Caco-2 (cell line): ENCODE measurements around the gene PPARG. TPM values are rescaled to one million over a fixed set of nuclear protein-coding genes. Genes with fewer than 3 reads are reported as not detected.

Experiments
- BruUV-seq: library from RNA; stranded (reverse); fragments of 400-500 nt; replicated peaks from 2 replicates; lab custom pipeline; 2021; lab: Mats Ljungman, UMichigan
- CTCF ChIA-PET: fragments of 300-600 bp; sonication (Branson Sonifier 250); formaldehyde crosslinking; loops from one replicate; lab custom pipeline; 2022; ENCODE audit warnings: antibody characterized with exemption; lab: Charles Lee
- POLR2A ChIA-PET: fragments of 300-600 bp; sonication (Branson Sonifier 250); formaldehyde crosslinking; loops from one replicate; lab custom pipeline; 2022; ENCODE audit warnings: antibody characterized with exemption; lab: Charles Lee
- DNase-seq, 2 experiments: peaks; one replicate each; pipeline versions ENCODE4 v3.0.0 to v3.0.0-alpha.2; 2020 to 2022
- H3K27me3 ChIP-seq: replicated peaks from 2 replicates; pipeline ENCODE4 v1.6.0; 2011; ENCODE audit warnings: low read length; ENCODE audit not compliant: control insufficient read depth, insufficient read depth
- H3K36me3 ChIP-seq: 2 replicates; pipeline ENCODE4 v1.5.1; 2011; ENCODE audit warnings: low read length; ENCODE audit not compliant: control insufficient read depth, insufficient read depth
- H3K4me1 ChIP-seq: fragments of 250-450 bp; sonication (Bioruptor Pico); 2 replicates; pipeline ENCODE4 v1.5.1; 2020; ENCODE audit warnings: mild to moderate bottlenecking
- H3K4me3 ChIP-seq: 2 replicates; pipeline ENCODE4 v1.5.1; 2011; ENCODE audit warnings: low read depth, mild to moderate bottlenecking, control low read depth, low read length
- H3K9me3 ChIP-seq: fragments of 250-450 bp; sonication (Bioruptor Pico); 2 replicates; pipeline ENCODE4 v1.5.1; 2020; ENCODE audit warnings: mild to moderate bottlenecking, moderate library complexity
- H3K27ac Mint-ChIP-seq: one replicate; pipeline ENCODE4 v1.8.0; 2022; ENCODE audit warnings: mixed read lengths; ENCODE audit not compliant: unreplicated experiment
- H3K27me3 Mint-ChIP-seq: one replicate; pipeline ENCODE4 v1.8.0; 2022; ENCODE audit warnings: mixed read lengths; ENCODE audit not compliant: insufficient read depth, unreplicated experiment
- H3K36me3 Mint-ChIP-seq: one replicate; pipeline ENCODE4 v1.8.0; 2022; ENCODE audit warnings: mild to moderate bottlenecking, mixed read lengths; ENCODE audit not compliant: insufficient read depth, unreplicated experiment
- H3K4me1 Mint-ChIP-seq: one replicate; pipeline ENCODE4 v1.8.0; 2022; ENCODE audit warnings: low read depth, mixed read lengths; ENCODE audit not compliant: unreplicated experiment
- H3K4me3 Mint-ChIP-seq: one replicate; pipeline ENCODE4 v1.8.0; 2022; ENCODE audit warnings: mild to moderate bottlenecking, moderate library complexity, mixed read lengths; ENCODE audit not compliant: unreplicated experiment
- H3K9me3 Mint-ChIP-seq: one replicate; pipeline ENCODE4 v1.8.0; 2022; ENCODE audit warnings: mixed read lengths; ENCODE audit not compliant: unreplicated experiment
- intact Hi-C: fragments of 100-400 bp; cut with micrococcal nuclease; formaldehyde crosslinking; loops from one replicate; pipeline ENCODE4 v1.10.0; 2022; ENCODE audit not compliant: unreplicated experiment
- total RNA-seq: library from RNA; stranded (reverse); gene quantifications from 2 replicates; pipeline ENCODE4 v1.2.3, GENCODE V29; 2022
- TF ChIP-seq, protein P1 (sequence below), 2 experiments: fragments of 200-600 bp in 1 of 2; IDR thresholded peaks; 1 replicate in 1 of 2; 2 replicates in 1 of 2; pipeline versions ENCODE4 v1.5.1 to v1.8.0; 2011 to 2022; ENCODE audit warnings: antibody characterized with exemption in 1 of 2, control low read depth in 1 of 2, inconsistent platforms in 1 of 2, low read depth in 1 of 2, low read length in 1 of 2, mild to moderate bottlenecking in 1 of 2, moderate library complexity in 1 of 2; ENCODE audit not compliant: insufficient read depth in 1 of 2, severe bottlenecking in 1 of 2, unreplicated experiment in 1 of 2

The PPARG gene
- total RNA-seq, 1 experiment from 2014 or later, result 15.6 TPM

DNA sequence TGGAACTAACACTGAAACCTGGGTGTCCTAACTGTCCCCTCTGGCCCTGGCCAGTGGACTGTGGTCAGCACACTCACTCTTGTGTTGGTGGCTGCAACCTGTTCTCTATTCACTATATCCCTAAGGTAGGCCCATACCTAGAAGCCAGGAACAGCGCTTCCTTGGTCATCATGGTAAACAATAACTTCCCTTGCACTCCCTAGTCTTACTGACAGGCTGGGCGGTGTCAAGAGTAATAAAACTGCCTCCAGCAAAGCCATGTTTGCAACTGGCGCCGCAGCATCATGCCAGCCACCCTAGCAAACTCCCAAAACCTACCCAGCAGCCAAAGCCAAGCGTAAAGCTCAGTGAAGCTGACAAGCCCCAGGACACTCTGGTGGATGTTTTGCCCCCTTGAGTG lies 132.3 kb downstream of the PPARG start:
- BruUV-seq, result no TSS peak
- H3K4me3 Mint-ChIP-seq, result no peak overlapping the region
- Histone ChIP-seq H3K4me1 (peaks cover 8% of the 10 kb centered on the region; the same call in 1 of the 2 replicates), H3K27me3 (no peaks in the 10 kb centered on the region), H3K36me3 (no peaks in the 10 kb centered on the region), H3K9me3 (no peaks in the 10 kb centered on the region), H3K4me3 (no peak overlapping the region)
- peaks cover 5% of the 10 kb centered on the region for H3K36me3 Mint-ChIP-seq
- H3K27me3 Mint-ChIP-seq, result no peaks in the 10 kb centered on the region
- no peaks in the 10 kb centered on the region for H3K9me3 Mint-ChIP-seq
- TF ChIP-seq, protein P1, sequence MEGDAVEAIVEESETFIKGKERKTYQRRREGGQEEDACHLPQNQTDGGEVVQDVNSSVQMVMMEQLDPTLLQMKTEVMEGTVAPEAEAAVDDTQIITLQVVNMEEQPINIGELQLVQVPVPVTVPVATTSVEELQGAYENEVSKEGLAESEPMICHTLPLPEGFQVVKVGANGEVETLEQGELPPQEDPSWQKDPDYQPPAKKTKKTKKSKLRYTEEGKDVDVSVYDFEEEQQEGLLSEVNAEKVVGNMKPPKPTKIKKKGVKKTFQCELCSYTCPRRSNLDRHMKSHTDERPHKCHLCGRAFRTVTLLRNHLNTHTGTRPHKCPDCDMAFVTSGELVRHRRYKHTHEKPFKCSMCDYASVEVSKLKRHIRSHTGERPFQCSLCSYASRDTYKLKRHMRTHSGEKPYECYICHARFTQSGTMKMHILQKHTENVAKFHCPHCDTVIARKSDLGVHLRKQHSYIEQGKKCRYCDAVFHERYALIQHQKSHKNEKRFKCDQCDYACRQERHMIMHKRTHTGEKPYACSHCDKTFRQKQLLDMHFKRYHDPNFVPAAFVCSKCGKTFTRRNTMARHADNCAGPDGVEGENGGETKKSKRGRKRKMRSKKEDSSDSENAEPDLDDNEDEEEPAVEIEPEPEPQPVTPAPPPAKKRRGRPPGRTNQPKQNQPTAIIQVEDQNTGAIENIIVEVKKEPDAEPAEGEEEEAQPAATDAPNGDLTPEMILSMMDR (IDR thresholded peaks at IDR 0.05; ENCODE audit: insufficient read depth in 1 of 2, low read depth in 1 of 2, low read length in 1 of 2, severe bottlenecking in 1 of 2, unreplicated experiment in 1 of 2), result no peak
- H3K4me1 Mint-ChIP-seq, result no peaks in the 10 kb centered on the region
- intact Hi-C loops, result no loop called here
- no peak for DNase-seq
- no peak overlapping the region for H3K27ac Mint-ChIP-seq
- ChIA-PET CTCF (interaction anchor here (0.6 kb wide), 1 partner anchor 47 kb away, joined by 3 read pairs; no protein-coding TSS in a partner anchor), POLR2A (no interaction called here)

DNA sequence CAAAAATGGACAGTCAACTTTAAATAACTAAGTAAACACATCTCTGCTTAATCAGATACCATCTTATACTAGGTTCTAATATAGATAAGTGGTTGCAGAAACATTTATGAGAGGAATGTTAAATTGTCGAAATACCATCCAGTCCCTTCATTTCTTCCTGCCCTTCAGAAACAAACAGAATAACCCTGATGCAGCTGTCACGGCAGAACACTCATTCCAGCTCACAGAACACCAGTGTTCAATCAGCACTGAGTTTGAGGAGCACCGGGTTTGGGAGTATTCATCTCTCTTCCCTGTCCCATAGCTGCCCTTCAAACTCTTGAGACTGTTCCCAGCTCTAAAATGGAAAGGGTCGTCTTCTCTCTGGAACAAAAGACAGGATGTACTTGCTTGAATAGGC lies 134.3 kb downstream of the PPARG start:
- Histone ChIP-seq H3K4me3 (no peak overlapping the region), H3K36me3 (no peaks in the 10 kb centered on the region; the same call in 1 of the 2 replicates), H3K9me3 (no peaks in the 10 kb centered on the region), H3K27me3 (no peaks in the 10 kb centered on the region), H3K4me1 (peaks cover 8% of the 10 kb centered on the region; the same call in 1 of the 2 replicates)
- no TSS peak for BruUV-seq
- H3K36me3 Mint-ChIP-seq, result peaks cover 5% of the 10 kb centered on the region
- H3K4me1 Mint-ChIP-seq, result no peaks in the 10 kb centered on the region
- TF ChIP-seq, protein P1 (IDR thresholded peaks at IDR 0.05; ENCODE audit: insufficient read depth in 1 of 2, low read depth in 1 of 2, low read length in 1 of 2, severe bottlenecking in 1 of 2, unreplicated experiment in 1 of 2), result no peak
- intact Hi-C loops, result no loop called here
- CTCF ChIA-PET, result no interaction called here
- H3K27me3 Mint-ChIP-seq, result no peaks in the 10 kb centered on the region
- no peak overlapping the region for H3K4me3 Mint-ChIP-seq
- no peak for DNase-seq
- H3K27ac Mint-ChIP-seq, result no peak overlapping the region
- POLR2A ChIA-PET, result no interaction called here
- H3K9me3 Mint-ChIP-seq, result no peaks in the 10 kb centered on the region

DNA sequence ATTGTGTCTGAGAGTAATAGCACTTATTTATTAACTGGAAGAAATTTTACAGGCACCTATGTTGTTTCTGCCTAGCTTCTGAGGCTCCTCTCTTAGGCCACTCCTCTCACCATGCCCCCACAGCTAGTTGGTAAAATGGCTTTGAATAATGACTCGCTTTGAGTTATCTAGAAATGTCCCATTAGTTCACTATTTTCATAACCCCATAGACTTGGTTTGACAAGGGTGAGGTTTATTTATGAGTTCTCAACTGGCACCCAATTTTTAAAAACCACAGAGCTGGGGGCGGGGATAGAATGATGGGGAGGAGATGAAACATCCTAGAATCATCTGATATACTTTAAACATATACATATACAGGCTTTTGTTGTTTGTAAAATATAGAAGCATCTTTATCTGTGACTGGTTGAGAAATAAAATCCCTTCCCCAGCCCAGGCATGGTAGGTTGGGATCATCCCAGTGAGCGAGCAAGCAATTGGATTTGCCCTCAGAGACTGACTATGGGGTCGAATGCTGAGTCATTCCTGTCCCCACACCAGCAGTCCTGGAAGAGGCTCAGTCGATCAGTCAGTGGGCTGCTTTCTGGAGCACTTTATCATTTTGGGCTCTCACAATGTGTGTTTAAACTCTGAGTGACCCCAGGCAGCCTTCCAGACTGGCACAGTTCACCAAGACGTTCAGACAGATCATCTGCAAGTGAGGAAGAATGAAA lies 135.2 kb downstream of the PPARG start:
- H3K27ac Mint-ChIP-seq, result no peak overlapping the region
- Histone ChIP-seq H3K27me3 (no peaks in the 10 kb centered on the region), H3K9me3 (no peaks in the 10 kb centered on the region), H3K4me1 (peaks cover 8% of the 10 kb centered on the region; the same call in 1 of the 2 replicates), H3K4me3 (no peak overlapping the region), H3K36me3 (no peaks in the 10 kb centered on the region; the same call in 1 of the 2 replicates)
- no peaks in the 10 kb centered on the region for H3K9me3 Mint-ChIP-seq
- H3K36me3 Mint-ChIP-seq, result peaks cover 5% of the 10 kb centered on the region
- intact Hi-C loops, result no loop called here
- no peaks in the 10 kb centered on the region for H3K27me3 Mint-ChIP-seq
- no TSS peak for BruUV-seq
- ChIA-PET CTCF (no interaction called here), POLR2A (no interaction called here)
- H3K4me1 Mint-ChIP-seq, result no peaks in the 10 kb centered on the region
- TF ChIP-seq, protein P1 (IDR thresholded peaks at IDR 0.05; ENCODE audit: insufficient read depth in 1 of 2, low read depth in 1 of 2, low read length in 1 of 2, severe bottlenecking in 1 of 2, unreplicated experiment in 1 of 2), result no peak
- no peak for DNase-seq
- H3K4me3 Mint-ChIP-seq, result no peak overlapping the region
